Measurements from ENCODE around the gene HOXA7.

HOXA7 gene

DNA sequence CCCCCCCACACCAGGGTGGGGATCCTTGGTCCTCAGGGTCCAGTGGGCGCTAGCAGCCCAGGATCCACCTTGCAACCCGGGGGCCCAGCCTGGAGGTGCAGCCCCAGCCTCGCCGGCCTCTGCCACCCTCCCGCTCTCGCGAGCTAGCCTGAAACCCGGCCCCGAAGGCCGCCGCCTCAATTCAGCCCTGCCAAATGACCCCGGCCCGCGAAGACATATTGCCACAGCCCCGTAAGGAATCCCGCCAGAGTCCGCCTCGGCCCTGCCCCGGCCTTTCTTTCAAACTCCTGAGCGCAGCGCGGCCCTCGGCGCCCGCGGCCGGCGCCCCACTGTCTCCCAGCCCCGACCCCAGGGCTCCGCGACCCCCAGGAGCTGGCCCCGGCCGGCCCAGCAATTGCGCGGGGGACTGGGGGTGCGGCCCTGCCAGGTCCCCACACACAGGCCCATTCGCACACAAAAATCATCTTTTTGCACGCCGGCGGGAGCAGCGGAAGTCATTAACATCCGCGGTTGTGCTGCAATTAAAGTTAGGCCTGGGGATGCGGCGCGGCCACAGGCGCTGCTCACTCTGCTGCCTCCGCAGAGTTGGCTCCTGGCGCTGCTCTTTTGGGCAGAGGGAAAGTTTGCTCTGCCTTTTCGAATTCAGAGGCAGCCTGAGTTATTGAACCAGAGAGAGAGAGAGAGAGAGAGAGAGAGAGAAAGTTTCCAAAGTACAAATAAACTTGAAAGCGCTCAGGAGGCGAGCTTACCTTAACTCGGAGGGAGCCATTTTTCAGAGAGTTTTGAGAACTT lies 16.9 kb downstream of the HOXA7 start:
- H3K9me2 ChIP-seq (replicated peaks; ENCODE audit: insufficient read depth, low read length) = no peaks in the 10 kb centered on the region
- H3K27me3 ChIP-seq (replicated peaks; ENCODE audit: insufficient read depth, low read length) = no peaks in the 10 kb centered on the region
- H3K79me2 ChIP-seq (ENCODE audit: low read length) = no peaks in the 10 kb centered on the region
- no peak overlapping the region for H3K4me3 ChIP-seq (ENCODE audit: low read length)
- no peaks in the 10 kb centered on the region for H4K20me1 ChIP-seq (ENCODE audit: insufficient read depth, low read length)
- H3K9me3 ChIP-seq (replicated peaks; ENCODE audit: insufficient read depth, low read length) = no peaks in the 10 kb centered on the region
- no peaks in the 10 kb centered on the region for H3F3A ChIP-seq (ENCODE audit: insufficient read depth, low read length)
- TF ChIP-seq EZH2 (optimal IDR thresholded peaks at IDR 0.05; ENCODE audit: low read depth, low read length) (no peak), EZH2phosphoT487 (IDR thresholded peaks at IDR 0.05; ENCODE audit: low read length) (no peak)
- TF ChIP-seq, protein P1, sequence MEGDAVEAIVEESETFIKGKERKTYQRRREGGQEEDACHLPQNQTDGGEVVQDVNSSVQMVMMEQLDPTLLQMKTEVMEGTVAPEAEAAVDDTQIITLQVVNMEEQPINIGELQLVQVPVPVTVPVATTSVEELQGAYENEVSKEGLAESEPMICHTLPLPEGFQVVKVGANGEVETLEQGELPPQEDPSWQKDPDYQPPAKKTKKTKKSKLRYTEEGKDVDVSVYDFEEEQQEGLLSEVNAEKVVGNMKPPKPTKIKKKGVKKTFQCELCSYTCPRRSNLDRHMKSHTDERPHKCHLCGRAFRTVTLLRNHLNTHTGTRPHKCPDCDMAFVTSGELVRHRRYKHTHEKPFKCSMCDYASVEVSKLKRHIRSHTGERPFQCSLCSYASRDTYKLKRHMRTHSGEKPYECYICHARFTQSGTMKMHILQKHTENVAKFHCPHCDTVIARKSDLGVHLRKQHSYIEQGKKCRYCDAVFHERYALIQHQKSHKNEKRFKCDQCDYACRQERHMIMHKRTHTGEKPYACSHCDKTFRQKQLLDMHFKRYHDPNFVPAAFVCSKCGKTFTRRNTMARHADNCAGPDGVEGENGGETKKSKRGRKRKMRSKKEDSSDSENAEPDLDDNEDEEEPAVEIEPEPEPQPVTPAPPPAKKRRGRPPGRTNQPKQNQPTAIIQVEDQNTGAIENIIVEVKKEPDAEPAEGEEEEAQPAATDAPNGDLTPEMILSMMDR (IDR thresholded peaks at IDR 0.05; ENCODE audit: low read length) = no peak
- no peak overlapping the region for H3K9ac ChIP-seq (ENCODE audit: low read length)
- H2AFZ ChIP-seq (ENCODE audit: low read length) = no peak overlapping the region
- no peaks in the 10 kb centered on the region for H3K4me1 ChIP-seq (ENCODE audit: low read length)
- H3K36me3 ChIP-seq (replicated peaks; ENCODE audit: insufficient read depth, low read length) = no peaks in the 10 kb centered on the region
- no peak for DNase-seq
- H3K27ac ChIP-seq (ENCODE audit: low read length) = no peak overlapping the region
- no peak overlapping the region for H3K4me2 ChIP-seq (ENCODE audit: low read depth, low read length)

DNA sequence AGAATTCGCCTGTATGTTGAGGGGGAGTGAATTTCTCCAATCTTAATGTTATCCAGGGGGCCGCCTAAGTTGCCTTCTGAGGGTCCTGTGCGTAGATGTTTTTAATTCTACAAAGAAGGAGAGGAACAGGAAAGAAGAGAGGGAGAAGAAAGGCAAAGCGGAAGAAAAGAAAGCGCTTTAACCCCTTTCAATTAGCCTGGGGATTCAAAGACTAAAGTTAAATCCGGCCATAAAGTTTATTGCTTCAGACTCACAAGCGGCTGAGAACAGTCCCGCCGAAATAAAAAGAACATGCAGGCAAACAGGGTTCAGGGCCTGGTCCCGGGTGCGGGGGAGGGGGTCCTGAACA lies 17.5 kb downstream of the HOXA7 start:
- no peak for TF ChIP-seq EZH2 (optimal IDR thresholded peaks at IDR 0.05; ENCODE audit: low read depth, low read length)
- TF ChIP-seq EZH2phosphoT487 (IDR thresholded peaks at IDR 0.05; ENCODE audit: low read length) = no peak
- TF ChIP-seq, protein P1 (IDR thresholded peaks at IDR 0.05; ENCODE audit: low read length) = no peak
- H4K20me1 ChIP-seq (ENCODE audit: insufficient read depth, low read length) = no peaks in the 10 kb centered on the region
- H3K9me3 ChIP-seq (replicated peaks; ENCODE audit: insufficient read depth, low read length) = no peaks in the 10 kb centered on the region
- no peak overlapping the region for H3K4me2 ChIP-seq (ENCODE audit: low read depth, low read length)
- no peak for DNase-seq
- no peaks in the 10 kb centered on the region for H3K4me1 ChIP-seq (ENCODE audit: low read length)
- no peak overlapping the region for H3K9ac ChIP-seq (ENCODE audit: low read length)
- H3K36me3 ChIP-seq (replicated peaks; ENCODE audit: insufficient read depth, low read length) = no peaks in the 10 kb centered on the region
- H3F3A ChIP-seq (ENCODE audit: insufficient read depth, low read length) = no peaks in the 10 kb centered on the region
- no peak overlapping the region for H3K4me3 ChIP-seq (ENCODE audit: low read length)
- H3K27me3 ChIP-seq (replicated peaks; ENCODE audit: insufficient read depth, low read length) = no peaks in the 10 kb centered on the region
- H3K27ac ChIP-seq (ENCODE audit: low read length) = no peak overlapping the region
- no peaks in the 10 kb centered on the region for H3K9me2 ChIP-seq (replicated peaks; ENCODE audit: insufficient read depth, low read length)
- no peak overlapping the region for H2AFZ ChIP-seq (ENCODE audit: low read length)
- H3K79me2 ChIP-seq (ENCODE audit: low read length) = no peaks in the 10 kb centered on the region

DNA sequence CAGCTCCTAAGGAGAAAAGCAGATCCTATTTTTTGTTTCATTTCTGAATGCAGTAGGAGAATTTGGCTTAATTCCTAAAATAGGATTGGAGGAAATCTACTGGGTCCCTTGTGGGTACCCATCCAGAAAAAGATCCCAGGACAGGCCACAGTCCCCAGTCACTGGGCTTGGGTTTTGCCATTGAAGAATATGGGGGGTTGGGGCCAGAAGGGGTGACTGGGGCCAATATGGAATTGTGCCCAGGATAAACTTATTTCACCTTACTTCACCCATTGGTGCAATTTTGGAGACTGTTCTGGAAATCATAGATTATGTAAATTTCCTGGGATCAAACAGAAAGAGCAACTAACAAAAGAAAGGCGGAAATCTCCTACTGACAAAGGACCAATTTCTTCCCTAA lies 18.0 kb downstream of the HOXA7 start:
- H3K9me2 ChIP-seq (replicated peaks; ENCODE audit: insufficient read depth, low read length) = no peaks in the 10 kb centered on the region
- no peak for TF ChIP-seq EZH2phosphoT487 (IDR thresholded peaks at IDR 0.05; ENCODE audit: low read length)
- TF ChIP-seq EZH2 (optimal IDR thresholded peaks at IDR 0.05; ENCODE audit: low read depth, low read length) = no peak
- TF ChIP-seq, protein P1 (IDR thresholded peaks at IDR 0.05; ENCODE audit: low read length) = no peak
- no peaks in the 10 kb centered on the region for H3K4me1 ChIP-seq (ENCODE audit: low read length)
- H3K27me3 ChIP-seq (replicated peaks; ENCODE audit: insufficient read depth, low read length) = no peaks in the 10 kb centered on the region
- no peak overlapping the region for H3K27ac ChIP-seq (ENCODE audit: low read length)
- no peak overlapping the region for H3K4me2 ChIP-seq (ENCODE audit: low read depth, low read length)
- no peak overlapping the region for H3K9ac ChIP-seq (ENCODE audit: low read length)
- H3K79me2 ChIP-seq (ENCODE audit: low read length) = no peaks in the 10 kb centered on the region
- no peaks in the 10 kb centered on the region for H3K36me3 ChIP-seq (replicated peaks; ENCODE audit: insufficient read depth, low read length)
- H2AFZ ChIP-seq (ENCODE audit: low read length) = no peak overlapping the region
- H4K20me1 ChIP-seq (ENCODE audit: insufficient read depth, low read length) = no peaks in the 10 kb centered on the region
- H3K4me3 ChIP-seq (ENCODE audit: low read length) = no peak overlapping the region
- H3K9me3 ChIP-seq (replicated peaks; ENCODE audit: insufficient read depth, low read length) = no peaks in the 10 kb centered on the region
- DNase-seq = no peak
- no peaks in the 10 kb centered on the region for H3F3A ChIP-seq (ENCODE audit: insufficient read depth, low read length)
